HG02870 (cell line): ENCODE results near the gene MIB1.

Experiments used
- ATAC-seq: cut with Tn5 transposase; IDR thresholded peaks from one replicate; pipeline ENCODE4 v1.9.1; 2021; ENCODE audit warnings: mild to moderate bottlenecking, moderate library complexity; ENCODE audit not compliant: unreplicated experiment

The MIB1 gene

DNA sequence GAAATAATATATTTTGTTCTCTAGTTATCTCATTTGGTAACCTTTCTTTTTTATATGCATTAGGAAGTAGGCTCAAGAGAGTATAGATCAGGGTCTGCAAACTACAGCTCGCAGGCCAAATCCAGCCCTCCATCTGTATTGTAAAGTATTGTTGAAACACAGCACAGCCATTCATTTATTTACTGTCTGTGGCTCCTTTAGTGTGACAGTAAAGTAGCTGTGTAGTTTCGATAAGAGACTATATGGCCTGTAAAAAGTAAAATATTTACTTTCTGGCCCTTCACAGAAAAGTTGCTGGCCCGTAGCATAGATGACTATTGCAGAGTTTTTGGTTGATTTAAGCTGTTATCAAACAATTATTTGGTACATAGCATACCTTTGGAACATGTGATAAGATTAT is 67.6 kb downstream of the MIB1 start:
- ATAC-seq, result no peak

DNA sequence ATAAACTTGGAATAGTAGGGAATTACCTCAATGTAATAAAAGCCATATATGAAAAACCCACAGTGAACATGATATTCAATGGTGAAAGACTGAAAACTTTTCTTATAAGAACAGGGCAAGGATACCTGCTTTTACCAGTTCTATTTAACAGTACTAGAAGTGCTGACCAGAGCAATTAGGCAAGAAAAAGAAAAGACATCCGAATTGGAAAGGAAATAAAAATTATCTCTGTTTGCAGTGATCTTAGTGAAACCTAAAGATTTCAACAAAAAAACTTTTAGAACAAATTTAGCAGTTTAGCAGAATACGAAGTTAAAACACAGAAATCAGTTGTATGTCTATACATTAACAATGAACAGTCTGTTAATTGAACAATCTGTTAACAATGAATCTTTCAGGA is 69.1 kb downstream of the MIB1 start:
- no peak for ATAC-seq

- ATAC-seq, result no peak
Measured at GRCh38 chr18:21815101-21815500, 74.5 kb downstream of the MIB1 start.

GRCh38 chr18:21820033-21820810 is 79.6 kb downstream of the MIB1 start:
- no peak for ATAC-seq

DNA sequence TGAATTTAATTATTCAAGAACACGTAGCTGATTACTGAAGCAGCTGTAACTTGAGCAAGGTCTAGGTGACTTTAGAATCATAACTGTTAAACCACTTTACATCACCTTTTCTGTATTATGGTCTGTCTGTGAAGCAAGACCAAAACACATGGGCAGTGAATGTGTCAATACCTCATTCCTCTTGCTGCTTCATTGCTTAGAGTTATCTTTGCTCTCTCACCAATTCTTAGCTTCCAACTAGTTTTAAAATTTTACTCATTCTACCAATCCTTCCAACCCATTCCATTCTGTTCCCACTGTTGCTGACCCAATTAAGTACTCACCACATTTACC is 80.2 kb downstream of the MIB1 start:
- ATAC-seq, result no peak

DNA sequence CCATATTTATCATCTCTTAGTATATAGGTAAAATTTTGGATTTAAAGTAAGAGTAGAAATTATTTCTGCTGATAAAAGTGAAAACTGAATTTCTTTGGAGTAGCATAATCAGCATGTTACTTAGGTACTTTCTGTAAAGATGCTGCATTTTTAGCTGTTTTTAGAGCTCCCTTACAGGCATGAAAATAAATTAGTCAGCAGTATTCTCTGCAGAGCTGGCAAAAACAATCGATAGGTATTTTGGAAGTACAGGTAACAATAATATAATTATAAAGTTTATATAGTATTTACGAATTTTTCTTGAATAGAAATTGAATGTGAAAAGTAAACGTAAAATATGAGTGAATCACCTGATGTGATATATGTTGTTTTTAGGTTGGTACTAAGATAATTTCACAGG is 83.3 kb downstream of the MIB1 start:
- ATAC-seq, result no peak

- ATAC-seq, result no peak
Measured at GRCh38 chr18:21826196-21826595, 85.6 kb downstream of the MIB1 start.

DNA sequence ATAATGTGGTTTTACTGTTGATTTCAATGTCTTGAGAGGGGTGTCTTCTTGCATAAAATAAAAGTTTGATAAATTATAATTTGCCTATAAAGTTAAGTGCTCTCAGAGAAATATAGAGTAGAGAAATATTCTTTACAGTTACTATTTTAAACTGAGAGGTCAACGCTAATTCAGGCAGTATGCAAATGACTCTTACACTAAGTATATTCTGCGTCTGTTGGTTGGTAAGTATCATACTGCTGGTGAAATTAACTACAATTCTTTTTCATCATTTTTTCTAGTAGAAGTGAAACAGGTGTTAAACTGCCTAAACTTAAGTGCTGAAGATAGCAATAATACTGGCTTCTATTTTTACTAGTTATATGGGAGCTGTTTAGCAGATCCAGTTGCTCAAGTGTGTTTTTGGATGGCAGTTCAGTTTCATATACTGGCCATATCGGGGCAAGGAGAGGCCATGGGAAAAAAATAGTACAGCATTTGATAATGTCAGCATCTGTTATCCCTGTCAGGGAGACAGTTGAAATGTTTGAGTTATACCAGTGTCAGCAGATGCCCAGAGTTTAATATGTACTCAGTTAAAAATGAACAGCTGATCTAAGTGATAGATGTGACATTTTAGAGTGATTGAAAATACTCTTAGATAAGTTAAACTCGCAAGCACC is 86.2 kb downstream of the MIB1 start:
- no peak for ATAC-seq

GRCh38 chr18:21830532-21830931 is 89.9 kb downstream of the MIB1 start:
- no peak for ATAC-seq

GRCh38 chr18:21831413-21831831 is 90.8 kb downstream of the MIB1 start:
- ATAC-seq, result no peak

GRCh38 chr18:21833604-21834298 is 93.2 kb downstream of the MIB1 start:
- ATAC-seq, result no peak

DNA sequence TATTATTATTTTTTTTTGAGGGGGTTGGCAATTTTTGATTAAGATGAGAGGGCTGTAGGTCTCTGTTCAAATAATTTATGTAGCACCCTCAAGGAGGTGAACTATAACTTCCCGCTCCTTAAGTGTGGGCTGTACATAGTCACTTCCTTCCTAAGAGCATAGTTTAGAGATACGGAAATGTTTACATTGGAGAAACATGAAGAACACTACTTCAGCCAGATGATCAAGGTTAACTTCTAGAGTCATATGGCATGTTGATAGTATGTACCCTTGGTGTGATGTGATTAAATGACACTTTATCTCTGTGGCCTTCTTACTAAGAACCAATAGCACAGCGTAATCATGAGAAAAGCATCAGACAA is 93.7 kb downstream of the MIB1 start:
- no peak for ATAC-seq

GRCh38 chr18:21841570-21841969 is 101.0 kb downstream of the MIB1 start:
- ATAC-seq, result no peak

DNA sequence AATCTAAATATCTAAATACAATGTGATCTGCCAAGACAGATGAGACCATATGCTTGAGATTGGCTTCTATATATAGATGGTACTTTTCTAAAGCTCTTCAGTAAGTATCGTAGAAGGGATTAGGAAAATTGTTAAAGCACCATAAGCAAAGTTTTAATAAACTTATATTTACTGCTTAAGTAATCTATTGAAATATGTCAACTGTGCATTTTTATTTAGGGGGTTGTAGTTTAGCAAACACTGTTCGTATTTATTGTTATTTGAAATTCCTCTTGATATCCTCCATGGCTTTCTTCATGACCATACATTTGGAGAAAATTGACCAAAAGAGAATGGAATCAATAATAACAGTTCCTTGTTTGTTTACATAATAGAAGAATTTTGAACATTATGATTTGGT is 102.7 kb downstream of the MIB1 start:
- no peak for ATAC-seq

- ATAC-seq, result no peak
Measured at GRCh38 chr18:21851327-21851961, 110.9 kb downstream of the MIB1 start.

- ATAC-seq, result peak; percentile 91
Measured at GRCh38 chr18:21853016-21853415, 112.4 kb downstream of the MIB1 start.

GRCh38 chr18:21853775-21854552 is 113.4 kb downstream of the MIB1 start:
- no peak for ATAC-seq

DNA sequence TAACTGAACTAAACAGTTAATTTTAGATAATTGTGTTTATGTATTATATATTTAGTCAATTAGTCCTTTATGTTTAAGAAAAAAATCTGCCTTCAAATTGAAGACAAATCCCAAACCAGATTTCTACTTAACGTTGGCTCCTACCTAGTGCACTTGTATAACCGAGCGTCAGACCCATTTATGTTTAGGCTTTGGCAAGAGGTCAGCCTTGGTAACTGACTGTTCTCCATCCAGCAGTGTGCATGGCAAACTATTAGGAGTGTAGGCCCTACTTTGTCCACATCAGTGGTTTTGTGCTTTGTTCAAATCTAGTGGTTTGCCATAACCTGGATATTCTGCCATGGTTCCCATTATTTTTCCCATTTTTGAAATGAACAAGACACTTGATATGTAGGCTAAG is 114.8 kb downstream of the MIB1 start:
- no peak for ATAC-seq

- peak; percentile 55 for ATAC-seq
Measured at GRCh38 chr18:21857871-21858270, 117.3 kb downstream of the MIB1 start.

DNA sequence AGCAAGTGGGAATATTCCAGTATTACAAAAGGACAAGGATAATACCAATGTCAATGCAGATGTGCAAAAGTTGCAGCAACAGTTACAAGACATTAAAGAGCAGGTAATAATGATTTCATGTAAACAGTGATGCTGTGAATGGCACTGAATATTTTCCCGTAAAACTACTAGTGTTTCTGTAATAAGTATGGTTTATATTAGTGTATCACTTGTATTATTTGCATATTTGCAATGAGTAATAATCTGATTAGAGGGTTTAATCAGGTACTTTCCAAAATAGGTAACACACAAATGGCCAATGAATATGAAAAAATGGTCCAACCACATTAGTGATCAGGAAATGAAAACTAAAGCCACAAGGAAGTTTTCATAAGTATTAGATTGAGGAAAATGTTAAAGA is 118.0 kb downstream of the MIB1 start:
- ATAC-seq, result no peak

GRCh38 chr18:21864386-21864785 is 123.8 kb downstream of the MIB1 start:
- ATAC-seq, result no peak
